KMS-11 (cell line): Measurements from ENCODE around the gene VPS18.

Source experiments
- H2AFZ ChIP-seq: fragments of 200-600 bp; sonication (generic); 2 replicates; pipeline ENCODE4 v1.6.1; 2016; ENCODE audit warnings: antibody characterized with exemption, mixed run types, low read depth
- H3K27ac ChIP-seq: fragments of 200-600 bp; sonication (generic); 2 replicates; pipeline ENCODE4 v1.6.1; 2016; ENCODE audit warnings: mild to moderate bottlenecking, mixed run types
- H3K27me3 ChIP-seq: fragments of 200-600 bp; sonication (generic); 2 replicates; pipeline ENCODE4 v1.6.1; 2017; ENCODE audit warnings: mild to moderate bottlenecking, low read depth, mixed run types, moderate library complexity; ENCODE audit not compliant: insufficient read depth
- H3K36me3 ChIP-seq: fragments of 200-600 bp; sonication (generic); 2 replicates; pipeline ENCODE4 v1.6.1; 2017; ENCODE audit warnings: mild to moderate bottlenecking, mixed run types; ENCODE audit not compliant: insufficient read depth
- H3K4me1 ChIP-seq: fragments of 200-600 bp; sonication (generic); 2 replicates; pipeline ENCODE4 v1.6.1; 2016; ENCODE audit warnings: mild to moderate bottlenecking, low read depth, mixed run types; ENCODE audit not compliant: poor library complexity, severe bottlenecking
- H3K4me2 ChIP-seq: fragments of 200-600 bp; sonication (generic); 2 replicates; pipeline ENCODE4 v1.7.0; 2016; ENCODE audit warnings: mild to moderate bottlenecking, mixed run types
- H3K4me3 ChIP-seq: fragments of 200-600 bp; sonication (generic); IDR thresholded peaks from 2 replicates; pipeline ENCODE4 v1.6.1; 2017; ENCODE audit warnings: low read depth, low read length, mixed read lengths; ENCODE audit not compliant: insufficient read depth
- H3K79me2 ChIP-seq: fragments of 200-600 bp; sonication (generic); 2 replicates; pipeline ENCODE4 v1.6.1; 2016; ENCODE audit warnings: low read depth, mixed run types; ENCODE audit not compliant: insufficient read depth
- H3K9ac ChIP-seq: fragments of 200-600 bp; sonication (generic); 2 replicates; pipeline ENCODE4 v1.6.1; 2016; ENCODE audit warnings: mild to moderate bottlenecking, mixed run types
- H4K20me1 ChIP-seq: fragments of 200-600 bp; sonication (generic); 2 replicates; pipeline ENCODE4 v1.6.1; 2016; ENCODE audit warnings: mild to moderate bottlenecking, mixed run types; ENCODE audit not compliant: insufficient read depth
- TF ChIP-seq, protein P1 (sequence below): fragments of 200-600 bp; sonication (generic); conservative IDR thresholded peaks from 2 replicates; pipeline ENCODE4 v1.6.1; 2017; ENCODE audit warnings: low read depth, mild to moderate bottlenecking, antibody characterized with exemption, low read length, moderate library complexity, mixed read lengths

The VPS18 gene

DNA sequence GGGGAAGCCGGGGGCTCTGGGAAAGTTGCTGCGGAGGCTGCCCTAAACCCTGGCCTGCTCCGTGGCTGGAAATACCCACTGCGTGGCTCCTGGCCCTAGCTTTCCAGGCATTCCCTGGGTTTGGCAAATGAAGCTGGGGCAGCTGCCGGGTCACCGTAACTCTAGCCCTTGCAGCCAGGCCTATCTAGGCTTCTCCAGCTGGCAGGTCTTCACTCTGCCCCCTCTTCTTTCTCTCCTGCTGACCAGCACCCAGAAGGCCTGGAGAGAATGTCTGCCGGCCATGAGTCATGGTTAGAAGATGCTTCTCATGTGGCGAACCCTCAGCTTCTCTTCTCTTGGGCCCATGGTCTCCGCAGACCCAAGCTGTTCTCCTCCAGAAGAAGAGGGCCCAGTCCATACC lies 29.3 kb downstream of the VPS18 start:
- H3K27me3 ChIP-seq: 0 out of 2 replicates have a peak, but pooled peaks cover 5% of the 10 kb centered on the region
- H3K36me3 ChIP-seq: no peaks in the 10 kb centered on the region
- H3K9ac ChIP-seq: no peak overlapping the region
- no peak overlapping the region for H3K4me3 ChIP-seq
- no peaks in the 10 kb centered on the region for H3K79me2 ChIP-seq
- no peak overlapping the region for H3K4me2 ChIP-seq
- TF ChIP-seq, protein P1, sequence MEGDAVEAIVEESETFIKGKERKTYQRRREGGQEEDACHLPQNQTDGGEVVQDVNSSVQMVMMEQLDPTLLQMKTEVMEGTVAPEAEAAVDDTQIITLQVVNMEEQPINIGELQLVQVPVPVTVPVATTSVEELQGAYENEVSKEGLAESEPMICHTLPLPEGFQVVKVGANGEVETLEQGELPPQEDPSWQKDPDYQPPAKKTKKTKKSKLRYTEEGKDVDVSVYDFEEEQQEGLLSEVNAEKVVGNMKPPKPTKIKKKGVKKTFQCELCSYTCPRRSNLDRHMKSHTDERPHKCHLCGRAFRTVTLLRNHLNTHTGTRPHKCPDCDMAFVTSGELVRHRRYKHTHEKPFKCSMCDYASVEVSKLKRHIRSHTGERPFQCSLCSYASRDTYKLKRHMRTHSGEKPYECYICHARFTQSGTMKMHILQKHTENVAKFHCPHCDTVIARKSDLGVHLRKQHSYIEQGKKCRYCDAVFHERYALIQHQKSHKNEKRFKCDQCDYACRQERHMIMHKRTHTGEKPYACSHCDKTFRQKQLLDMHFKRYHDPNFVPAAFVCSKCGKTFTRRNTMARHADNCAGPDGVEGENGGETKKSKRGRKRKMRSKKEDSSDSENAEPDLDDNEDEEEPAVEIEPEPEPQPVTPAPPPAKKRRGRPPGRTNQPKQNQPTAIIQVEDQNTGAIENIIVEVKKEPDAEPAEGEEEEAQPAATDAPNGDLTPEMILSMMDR: no peak
- H4K20me1 ChIP-seq: no peaks in the 10 kb centered on the region
- H3K27ac ChIP-seq: no peak overlapping the region
- no peaks in the 10 kb centered on the region for H3K4me1 ChIP-seq
- H2AFZ ChIP-seq: no peak overlapping the region

DNA sequence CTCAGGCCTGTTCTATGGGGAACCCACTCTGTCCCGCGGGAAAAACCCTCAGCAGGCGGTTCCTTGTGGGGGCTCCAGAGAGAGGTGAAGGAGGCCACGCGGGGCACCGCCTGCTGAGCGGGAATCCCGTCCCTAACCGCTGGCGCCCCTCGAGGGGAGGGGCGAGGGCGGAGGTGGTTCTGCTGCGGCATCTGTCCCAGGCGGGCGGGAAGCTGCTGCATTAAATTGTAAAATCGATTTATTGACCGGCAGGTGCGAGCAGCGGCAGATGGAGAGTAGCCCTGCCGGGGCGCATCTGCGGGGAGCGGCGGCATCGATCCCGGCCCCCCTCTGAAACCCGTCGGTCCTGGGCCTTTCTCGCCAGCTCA lies 31.2 kb downstream of the VPS18 start:
- no peak overlapping the region for H3K9ac ChIP-seq
- H4K20me1 ChIP-seq: no peaks in the 10 kb centered on the region
- H3K79me2 ChIP-seq: no peaks in the 10 kb centered on the region
- peaks cover 10% of the 10 kb centered on the region for H3K4me1 ChIP-seq
- no peak overlapping the region for H3K4me2 ChIP-seq
- H3K27ac ChIP-seq: no peak overlapping the region
- TF ChIP-seq, protein P1: no peak
- no peak overlapping the region for H3K4me3 ChIP-seq
- H2AFZ ChIP-seq: no peak overlapping the region
- peaks cover 14% of the 10 kb centered on the region for H3K27me3 ChIP-seq
- H3K36me3 ChIP-seq: no peaks in the 10 kb centered on the region

DNA sequence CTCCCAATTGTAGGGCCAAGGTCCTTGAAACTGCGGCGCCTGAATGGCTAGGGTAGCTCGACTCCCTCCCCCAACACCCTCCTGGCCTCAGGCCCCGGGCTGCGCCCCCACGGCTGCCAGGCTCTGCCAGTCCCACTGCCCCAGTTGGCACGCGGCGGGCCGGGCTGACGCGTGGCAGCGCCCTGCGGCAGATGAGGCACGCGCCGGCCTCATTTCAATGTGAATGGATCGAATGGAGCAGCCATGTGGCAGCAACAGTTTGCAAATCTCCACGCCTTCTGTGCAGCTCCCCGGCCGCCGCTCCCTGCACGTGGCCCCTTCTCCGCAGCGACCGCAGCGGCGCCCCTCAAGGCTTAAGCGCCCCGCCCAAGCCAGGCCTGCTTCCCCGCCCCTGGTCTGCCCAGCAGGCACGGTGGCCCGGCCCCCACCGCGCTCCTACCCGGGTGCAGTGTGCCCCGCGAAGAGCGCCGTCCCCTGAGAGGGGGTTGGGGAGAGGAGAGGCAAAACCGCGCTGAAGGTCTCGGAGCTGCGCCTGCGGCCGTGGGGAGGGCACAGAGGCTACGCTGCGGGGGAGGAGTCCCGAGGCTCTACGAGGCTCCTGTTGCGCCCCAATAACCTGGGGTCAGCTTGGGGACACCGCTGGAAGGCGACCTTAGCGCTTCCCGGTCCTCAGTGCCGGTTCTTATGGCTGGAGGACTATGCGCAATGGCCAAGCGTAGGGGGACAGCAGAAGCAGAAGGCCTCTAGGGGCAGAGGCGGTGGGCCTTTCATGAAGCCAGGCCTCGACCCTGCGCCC lies 31.8 kb downstream of the VPS18 start:
- H3K4me1 ChIP-seq: peaks cover 16% of the 10 kb centered on the region
- no peak overlapping the region for H3K27ac ChIP-seq
- H3K79me2 ChIP-seq: no peaks in the 10 kb centered on the region
- no peaks in the 10 kb centered on the region for H3K36me3 ChIP-seq
- H2AFZ ChIP-seq: no peak overlapping the region
- H3K9ac ChIP-seq: no peak overlapping the region
- no peak overlapping the region for H3K4me2 ChIP-seq
- no peaks in the 10 kb centered on the region for H4K20me1 ChIP-seq
- TF ChIP-seq, protein P1: no peak
- no peak overlapping the region for H3K4me3 ChIP-seq
- peaks cover 20% of the 10 kb centered on the region for H3K27me3 ChIP-seq

DNA sequence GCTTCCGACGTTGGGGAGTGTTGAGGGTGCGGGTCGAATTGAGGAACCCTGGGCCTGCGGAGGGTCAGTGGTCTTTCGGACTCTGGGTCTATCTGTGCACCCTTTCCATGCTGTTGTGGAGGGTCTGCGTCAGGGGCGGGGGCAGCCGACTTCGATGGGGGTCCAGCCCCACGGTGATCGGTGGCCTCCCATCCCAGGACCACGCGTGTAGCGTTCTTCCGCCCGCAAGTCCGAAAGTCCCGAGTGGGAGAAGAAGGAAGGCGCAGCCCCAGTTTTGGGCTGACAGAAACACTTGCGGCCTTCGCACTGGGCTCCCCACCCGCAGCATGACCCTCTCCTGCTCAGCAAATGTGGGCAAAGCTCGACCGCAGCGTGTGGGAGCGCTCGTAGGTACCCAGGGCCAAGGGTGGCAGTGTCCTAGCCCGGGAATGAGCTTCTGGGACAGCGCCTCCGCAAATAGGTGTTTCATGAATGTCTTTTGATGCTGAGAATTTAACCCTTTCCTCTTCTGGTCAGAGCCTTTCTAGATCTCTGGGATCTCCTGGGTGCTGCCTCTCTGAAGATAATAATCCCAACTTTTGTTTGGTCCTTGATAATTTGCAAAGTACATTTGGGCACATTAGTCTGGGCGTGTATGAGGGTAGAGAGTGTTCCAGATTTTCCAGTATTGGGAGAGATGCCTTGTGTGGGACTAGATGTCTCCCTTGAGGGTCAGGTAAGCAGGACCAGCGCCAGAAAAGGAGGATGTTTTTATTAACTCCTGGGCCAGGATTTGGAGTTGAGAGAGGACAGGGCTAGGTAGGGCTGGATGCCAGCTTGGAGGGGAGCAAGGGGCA lies 32.6 kb downstream of the VPS18 start:
- Histone ChIP-seq H4K20me1 (no peaks in the 10 kb centered on the region), H3K79me2 (no peaks in the 10 kb centered on the region), H3K4me1 (peaks cover 20% of the 10 kb centered on the region), H3K4me2 (no peak overlapping the region; the same call in 1 of the 2 replicates), H3K27ac (no peak overlapping the region), H3K9ac (no peak overlapping the region), H3K27me3 (peaks cover 28% of the 10 kb centered on the region), H2AFZ (no peak overlapping the region), H3K4me3 (no peak overlapping the region), H3K36me3 (no peaks in the 10 kb centered on the region)
- TF ChIP-seq, protein P1: no peak
